Activated CD8-positive, alpha-beta memory T cell treated with anti-CD3 and anti-CD28 coated beads for 24 hours (primary cell): ENCODE data around the gene KRT71.

Experiments
- DNase-seq: peaks from one replicate; pipeline ENCODE4 v3.0.0-alpha.2; 2020

Gene KRT71

GRCh38 chr12:52534482-52534881 lies 18.5 kb downstream of the KRT71 start:
- DNase-seq: no peak

DNA sequence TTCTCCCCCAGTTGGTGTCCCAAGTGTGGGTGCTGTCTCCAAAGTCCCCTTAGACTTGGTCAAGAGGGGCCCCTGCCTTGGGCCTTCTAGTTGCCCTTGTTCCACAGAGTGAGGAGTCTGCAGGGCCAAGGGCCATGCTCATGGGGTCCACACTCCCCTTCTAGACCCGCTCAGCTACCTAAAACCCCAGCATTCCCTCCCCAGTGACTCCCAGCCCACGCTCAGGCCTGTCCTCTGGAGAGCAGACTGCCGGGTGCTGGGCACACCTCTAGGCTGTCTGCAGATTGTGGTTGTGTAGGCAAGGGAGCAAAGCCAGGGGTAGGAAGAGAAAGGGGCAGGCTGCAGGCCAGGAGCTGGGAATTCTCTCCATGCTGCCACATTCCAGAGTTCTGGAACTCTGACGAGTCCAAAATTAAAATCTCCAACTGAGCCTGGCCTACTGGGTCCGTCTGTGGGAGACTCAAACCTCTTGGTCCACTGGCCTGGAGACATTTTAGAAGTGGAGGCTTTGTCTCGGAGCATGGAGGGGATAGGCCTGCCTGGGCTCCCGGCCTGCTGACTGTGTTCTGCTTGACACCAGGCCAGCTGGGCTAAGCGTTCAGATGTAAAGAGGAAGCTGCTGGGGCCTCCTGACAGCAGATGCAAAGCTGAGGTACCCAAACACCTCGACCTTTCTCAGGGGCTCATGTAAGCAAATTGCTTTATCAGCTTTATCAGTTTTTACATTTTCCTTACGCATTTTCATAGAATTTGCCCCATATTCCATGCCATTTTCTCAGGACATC lies 19.1 kb downstream of the KRT71 start:
- no peak for DNase-seq

GRCh38 chr12:52532636-52533035 lies 20.3 kb downstream of the KRT71 start:
- DNase-seq: no peak

DNA sequence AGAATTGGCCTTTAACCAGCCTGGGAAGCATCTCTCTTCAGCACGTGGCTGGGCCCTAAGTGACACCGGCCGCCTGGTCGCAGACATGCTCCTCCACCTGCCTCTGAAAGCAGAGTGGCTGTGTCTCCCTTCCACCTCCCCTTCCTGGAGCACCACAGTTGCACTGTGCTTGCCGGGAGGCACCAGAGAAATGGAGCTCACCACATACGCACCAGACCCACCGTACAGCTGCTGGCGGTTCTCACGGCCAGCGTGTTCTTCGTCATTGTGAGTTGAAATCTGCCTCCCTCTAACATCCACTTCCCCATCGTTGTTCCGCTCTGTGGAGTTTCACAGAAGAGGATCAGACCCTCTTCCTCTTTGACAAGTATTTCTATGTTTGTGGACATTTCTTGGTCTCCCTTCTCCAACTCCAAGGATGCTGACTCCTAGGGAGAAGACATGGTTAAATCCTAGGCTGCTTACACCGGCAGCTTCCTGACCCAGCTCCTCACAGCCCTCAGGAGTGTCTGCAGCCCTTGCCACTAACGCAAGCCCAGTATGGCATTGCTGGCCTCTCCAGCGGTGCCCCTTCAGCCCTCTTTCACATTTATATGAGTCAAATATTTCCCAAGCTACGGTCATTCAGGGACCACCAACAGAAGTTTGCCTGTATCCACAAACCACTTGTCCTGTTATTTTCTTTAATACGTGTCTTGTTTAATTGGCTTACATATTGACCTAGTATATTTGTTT lies 21.2 kb downstream of the KRT71 start:
- DNase-seq: no peak

DNA sequence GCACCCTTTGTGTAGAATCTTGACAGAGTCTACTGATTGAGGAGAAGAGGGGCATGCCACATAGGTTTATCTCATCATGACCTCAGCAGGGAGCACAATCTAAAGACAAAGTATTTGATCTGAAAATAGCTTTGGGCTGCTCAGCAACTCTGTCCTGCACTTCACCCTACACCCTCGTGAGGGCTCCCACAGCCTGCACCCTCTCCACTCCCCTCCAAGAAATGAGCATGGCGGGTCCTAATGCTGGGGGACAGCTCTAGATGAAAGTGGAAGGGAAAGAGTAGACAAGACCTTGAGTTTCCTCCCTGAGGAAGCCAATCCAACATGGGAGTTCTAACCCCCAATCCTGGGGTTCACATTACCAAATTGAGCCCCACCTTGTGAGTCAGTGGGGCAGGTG lies 22.0 kb downstream of the KRT71 start:
- DNase-seq: no peak

GRCh38 chr12:52530366-52530765 lies 22.6 kb downstream of the KRT71 start:
- DNase-seq: no peak

- no peak for DNase-seq
Observed at GRCh38 chr12:52529846-52530245, 23.1 kb downstream of the KRT71 start.

DNA sequence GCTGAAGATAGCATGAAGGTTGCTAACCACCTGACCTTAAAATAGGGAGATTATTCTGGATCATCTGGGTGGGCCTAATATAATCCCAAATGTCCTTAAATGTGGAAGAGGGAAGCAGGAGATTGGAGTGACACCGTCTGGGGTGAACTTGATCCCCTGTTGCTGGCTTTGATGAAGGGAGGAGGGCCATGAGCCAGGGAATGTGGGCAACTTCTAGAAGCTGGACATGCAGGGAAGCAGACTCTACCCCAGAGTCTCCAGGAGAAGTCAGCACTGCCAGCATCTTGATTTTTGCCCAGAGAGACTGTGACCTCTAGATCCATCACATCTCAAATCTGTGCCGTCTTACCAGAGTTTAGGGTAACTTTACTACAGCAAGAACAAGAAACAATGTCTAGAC lies 23.5 kb downstream of the KRT71 start:
- DNase-seq: no peak

- no peak for DNase-seq
Observed at GRCh38 chr12:52528641-52529143, 24.3 kb downstream of the KRT71 start.

DNA sequence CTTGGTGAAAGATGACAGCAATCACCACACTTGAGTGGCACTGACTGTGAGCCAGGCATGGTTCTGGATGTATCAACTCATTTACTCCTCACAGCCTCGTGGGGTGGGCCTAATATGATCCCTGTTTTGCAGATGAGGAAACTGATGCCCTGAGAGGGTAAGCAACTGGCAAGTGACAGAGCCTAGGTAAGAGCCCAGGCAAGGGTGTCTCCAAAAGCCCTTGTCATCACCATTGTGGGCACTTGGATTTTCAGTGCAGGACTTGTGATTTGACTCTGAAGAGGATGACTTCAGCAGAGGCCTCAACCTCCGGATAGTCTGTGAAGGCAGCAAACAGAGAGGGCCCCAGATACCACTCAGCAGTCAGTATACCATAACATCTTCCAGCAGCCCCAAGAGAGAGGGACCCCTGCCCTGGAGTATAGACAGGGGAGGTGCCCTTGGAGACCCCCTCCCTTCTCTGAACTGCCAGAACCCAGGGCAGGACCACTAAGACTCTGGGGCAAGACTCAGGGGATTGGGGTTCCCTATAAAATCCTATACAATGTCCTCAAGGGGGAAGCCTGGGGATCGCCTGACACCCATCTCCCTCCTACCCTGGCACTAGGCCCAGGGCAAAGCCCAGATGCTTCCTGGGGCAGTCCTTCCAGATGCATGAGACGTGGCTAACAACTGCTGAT lies 25.7 kb downstream of the KRT71 start:
- peak; percentile 33 for DNase-seq

- peak; percentile 51 for DNase-seq
Observed at GRCh38 chr12:52526511-52526951, 26.4 kb downstream of the KRT71 start.

DNA sequence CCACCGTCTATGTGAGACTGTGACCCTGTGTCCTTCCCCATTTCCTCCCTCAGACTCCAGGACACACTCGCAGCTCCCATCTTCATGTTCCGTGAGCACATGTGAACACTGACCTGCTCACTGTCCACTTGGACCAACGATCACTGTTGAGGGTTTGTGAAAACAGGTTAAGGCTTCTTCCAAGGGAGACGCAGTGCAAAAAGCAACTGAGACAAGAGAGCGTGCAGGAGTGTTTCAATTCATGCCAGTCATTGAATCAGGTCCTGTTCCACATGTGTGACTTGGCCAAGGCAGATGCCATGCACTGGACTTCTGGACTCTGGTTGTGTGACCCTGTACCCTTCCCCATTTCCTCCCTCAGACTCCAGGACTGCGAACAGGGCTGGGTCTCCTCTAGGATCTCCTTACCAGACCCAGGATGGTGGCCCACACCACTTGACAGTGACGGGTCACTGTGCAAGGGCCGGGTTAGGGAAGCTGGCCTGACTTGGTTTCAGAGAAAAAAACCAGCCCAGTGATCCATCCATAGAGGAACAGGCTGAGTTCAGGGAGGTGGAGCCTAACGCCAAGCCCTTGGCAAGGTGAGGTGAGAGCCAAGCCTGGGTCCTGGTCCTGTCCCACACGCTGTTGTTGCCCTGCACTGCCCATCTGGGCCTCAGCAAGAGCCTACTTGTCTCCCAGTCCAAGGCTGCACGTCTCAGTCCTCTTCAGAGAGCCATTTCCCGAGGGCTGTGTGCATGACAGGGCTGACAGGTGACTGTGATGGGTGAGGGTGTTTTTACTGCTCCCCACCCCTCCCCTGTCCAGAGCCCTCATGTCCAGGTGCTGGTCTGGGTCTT lies 27.1 kb downstream of the KRT71 start:
- peak; percentile 52 for DNase-seq

DNA sequence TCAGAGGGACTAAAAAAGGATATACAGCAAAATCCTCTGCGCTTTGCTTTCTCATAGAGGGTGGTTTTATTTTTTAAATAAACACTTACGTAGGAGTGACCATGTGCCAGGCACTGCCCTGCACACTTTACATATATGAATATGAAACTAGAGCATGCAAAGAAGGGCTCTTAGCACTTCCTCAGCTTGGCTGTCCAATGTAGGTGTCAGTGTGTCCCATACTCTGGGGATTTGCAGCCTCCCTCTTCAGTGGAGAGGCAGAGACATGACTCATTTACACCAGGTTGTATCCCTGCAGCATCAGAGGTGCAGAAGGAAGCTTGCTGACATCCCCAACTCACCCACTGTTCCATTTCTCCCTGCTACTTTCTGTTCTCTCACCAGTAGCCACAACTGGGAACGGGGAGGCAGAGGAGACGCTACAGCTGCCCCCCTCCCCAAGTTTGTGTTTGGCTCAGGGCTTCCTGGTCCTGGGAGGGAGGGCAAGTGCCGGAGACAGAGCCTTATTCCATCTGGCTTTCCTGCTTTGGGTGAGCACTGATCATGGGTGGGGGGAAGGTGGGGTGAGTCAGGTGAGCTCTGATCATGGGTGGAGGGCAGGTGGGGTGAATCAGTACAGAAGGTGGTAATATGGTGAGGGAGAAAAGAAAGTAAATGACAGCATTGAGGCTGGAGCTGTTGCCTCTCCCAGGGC lies 27.9 kb downstream of the KRT71 start:
- DNase-seq: peak; percentile 44

- peak; percentile 26 for DNase-seq
Observed at GRCh38 chr12:52524241-52524897, 28.6 kb downstream of the KRT71 start.

DNA sequence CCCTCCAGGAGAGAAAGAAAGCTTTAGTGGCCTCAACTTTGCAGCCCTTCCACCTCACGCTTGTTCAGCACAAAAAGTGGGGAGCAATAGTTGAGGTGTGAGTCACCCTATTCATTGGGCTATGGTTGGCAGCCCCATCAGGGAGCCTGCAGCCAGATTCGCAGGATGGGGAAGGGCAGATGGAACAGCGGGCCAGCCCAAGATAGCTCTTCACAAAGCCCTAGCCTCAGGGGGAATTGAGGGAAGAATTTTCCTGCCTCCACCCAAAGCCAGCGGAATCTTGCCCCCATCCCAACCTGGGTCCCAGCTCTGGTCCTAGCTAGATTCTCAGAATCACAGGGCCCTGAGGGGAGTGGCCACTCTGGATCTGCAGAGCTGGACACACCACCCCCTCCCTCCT lies 29.1 kb downstream of the KRT71 start:
- DNase-seq: peak; percentile 28

DNA sequence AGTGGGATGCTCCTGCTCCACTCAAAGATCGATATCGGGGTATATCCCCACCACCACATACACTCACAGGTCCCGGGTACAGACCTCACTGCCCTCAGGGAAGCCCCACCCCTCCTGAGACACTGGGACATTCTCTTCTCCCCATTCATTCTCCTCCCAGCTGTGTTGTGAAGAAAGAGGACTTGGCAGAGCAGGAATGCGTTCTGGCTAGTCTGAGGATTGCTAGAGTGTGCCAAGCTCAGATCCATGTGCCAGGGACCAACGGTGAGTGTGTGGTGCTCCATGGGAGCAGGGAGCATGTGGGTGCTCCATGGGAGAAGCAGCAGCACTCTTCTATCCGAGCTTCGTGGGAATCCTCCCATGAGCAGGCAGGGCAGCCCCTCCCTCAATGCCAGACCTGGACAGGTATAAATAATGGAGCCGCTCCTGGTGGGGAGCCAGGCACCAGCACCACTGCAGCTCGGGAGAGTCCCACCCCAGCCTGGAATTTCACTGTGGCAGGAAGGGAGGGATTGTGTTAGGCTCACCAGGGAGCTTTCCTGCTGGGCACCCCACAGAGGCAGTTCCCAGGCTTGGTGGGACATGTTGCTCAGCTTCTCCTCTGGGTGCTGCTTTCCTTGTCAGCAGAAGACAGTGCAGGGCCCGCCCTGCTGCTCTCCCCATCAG lies 30.5 kb downstream of the KRT71 start:
- DNase-seq: peak; percentile 50

- DNase-seq: peak; percentile 32
Observed at GRCh38 chr12:52521568-52522266, 31.2 kb downstream of the KRT71 start.

GRCh38 chr12:52521175-52521567 lies 31.8 kb downstream of the KRT71 start:
- no peak for DNase-seq

DNA sequence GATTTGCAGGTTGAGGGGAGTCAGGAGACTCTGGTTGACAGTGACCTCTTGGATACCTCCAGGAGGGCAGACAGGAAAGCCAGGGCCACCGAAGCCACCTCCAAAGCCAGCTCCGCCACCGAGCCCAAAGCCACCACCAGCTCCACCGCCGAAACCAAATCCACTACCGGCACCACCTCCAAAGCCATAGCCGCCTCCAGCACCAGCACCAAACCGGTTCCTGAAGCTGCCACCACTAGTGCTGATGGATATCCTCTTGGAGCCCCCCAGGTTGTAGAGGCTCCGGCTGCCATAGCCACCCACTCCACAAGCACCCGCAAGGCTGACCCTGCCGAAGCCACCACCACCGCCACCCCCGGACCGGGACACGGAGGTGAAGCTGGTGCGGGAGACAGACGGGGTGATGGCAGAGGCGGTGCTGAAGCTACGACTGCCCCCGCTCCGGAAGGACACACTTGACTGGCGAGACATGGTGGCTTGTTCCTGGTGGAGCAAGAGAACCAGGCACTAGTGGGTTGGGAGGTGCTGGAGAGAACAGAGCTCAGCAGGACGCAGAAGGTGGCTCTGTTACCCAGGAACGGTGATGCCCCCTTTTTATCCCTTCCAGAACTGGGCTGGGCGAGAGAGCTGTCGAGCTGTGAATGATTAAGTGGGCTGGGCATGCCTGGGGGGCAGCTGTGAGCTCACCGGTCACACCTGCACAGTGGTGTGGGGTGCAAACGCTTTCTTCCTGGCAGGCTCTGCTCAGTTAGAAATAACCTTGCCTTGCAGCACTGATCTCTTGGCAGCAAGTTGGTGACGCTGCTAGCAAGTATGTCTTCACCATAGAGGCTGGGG lies 32.9 kb downstream of the KRT71 start, which contains the start of gene KRT5:
Gene KRT5, minus strand, starts transcription at position 569 of the 837 bp plus-strand sequence. Its CDS starts 98 bp downstream, at position 471.
- peak; percentile 33 for DNase-seq
